Pulmonary artery endothelial cell (primary cell): ENCODE results near the gene RFK. TPM values are rescaled to one million over a fixed set of nuclear protein-coding genes. Genes with fewer than 3 reads are reported as not detected.
"Not testable (repeated sequence)": the region's sequence is repeated elsewhere in the genome, so short reads cannot be mapped to it uniquely, and the experiment has no call there.

Experiments used
- DNase-seq: peaks from one replicate; pipeline ENCODE4 v3.0.0-alpha.2; 2011; ENCODE audit warnings: low read depth, low spot score
- total RNA-seq: library from RNA; depleted of rRNA; stranded (reverse); fragments of >200 nt; gene quantifications from 2 replicates; pipeline ENCODE4 v1.2.3, GENCODE V29; 2014

Gene RFK
- total RNA-seq, 1 donor from 2014 or later: 70.2 TPM

- DNase-seq: no peak
Measured at GRCh38 chr9:76371901-76372300, 22.3 kb downstream of the RFK start.

DNA sequence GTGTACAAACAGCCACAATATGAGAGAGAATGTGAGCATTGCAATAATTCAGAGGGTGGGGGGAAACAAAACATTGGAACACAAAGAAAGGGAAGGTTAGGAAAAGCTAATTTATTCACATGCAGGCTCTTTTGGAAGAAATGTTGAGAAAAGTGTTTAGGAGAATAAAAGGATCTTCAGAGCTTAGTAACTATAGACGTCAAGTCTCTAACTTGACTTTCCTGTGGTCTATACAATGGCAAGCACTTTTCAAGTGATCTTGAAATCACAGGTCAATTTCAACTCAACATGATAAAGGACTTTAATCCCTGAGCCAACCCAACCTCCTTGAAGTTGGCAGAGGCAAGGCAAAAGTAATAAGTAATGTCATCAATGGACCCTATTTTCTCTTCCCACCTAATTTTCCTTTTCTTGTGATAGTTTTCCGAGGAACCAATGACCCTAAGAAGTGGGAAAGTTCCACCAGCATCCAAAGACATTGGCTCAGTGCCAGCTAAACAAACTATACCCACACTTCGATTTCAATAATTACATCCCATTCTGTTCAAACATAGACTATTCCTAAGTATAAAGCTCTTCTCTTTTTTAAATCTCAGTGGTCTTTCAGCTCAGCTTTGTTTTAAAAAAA is 23.7 kb downstream of the RFK start:
- no peak for DNase-seq

DNA sequence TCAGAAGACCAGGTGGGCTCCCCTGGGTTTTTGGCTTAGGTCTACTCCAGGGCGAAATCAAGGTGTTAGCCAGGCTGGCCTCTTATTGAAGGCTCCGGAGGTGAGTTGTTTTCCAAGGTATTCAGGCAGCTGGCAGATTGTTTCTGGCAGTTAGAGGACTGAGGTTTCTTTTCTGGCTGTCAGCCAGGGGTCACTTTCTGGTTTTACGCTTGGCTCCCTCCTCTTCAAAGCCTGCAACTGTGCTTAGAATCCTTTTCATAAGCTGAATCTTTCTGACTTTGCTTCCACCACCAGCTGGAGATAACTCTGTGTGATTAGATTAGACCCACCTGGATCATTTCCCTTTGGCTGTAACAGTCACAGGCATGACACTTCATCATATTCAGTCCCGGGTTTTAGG is 24.6 kb downstream of the RFK start:
- no peak for DNase-seq

- no peak for DNase-seq
Measured at GRCh38 chr9:76366275-76366674, 28.0 kb downstream of the RFK start.

- DNase-seq: no peak
Measured at GRCh38 chr9:76365028-76365427, 29.2 kb downstream of the RFK start.

- no peak for DNase-seq
Measured at GRCh38 chr9:76363032-76363395, 31.2 kb downstream of the RFK start.

DNA sequence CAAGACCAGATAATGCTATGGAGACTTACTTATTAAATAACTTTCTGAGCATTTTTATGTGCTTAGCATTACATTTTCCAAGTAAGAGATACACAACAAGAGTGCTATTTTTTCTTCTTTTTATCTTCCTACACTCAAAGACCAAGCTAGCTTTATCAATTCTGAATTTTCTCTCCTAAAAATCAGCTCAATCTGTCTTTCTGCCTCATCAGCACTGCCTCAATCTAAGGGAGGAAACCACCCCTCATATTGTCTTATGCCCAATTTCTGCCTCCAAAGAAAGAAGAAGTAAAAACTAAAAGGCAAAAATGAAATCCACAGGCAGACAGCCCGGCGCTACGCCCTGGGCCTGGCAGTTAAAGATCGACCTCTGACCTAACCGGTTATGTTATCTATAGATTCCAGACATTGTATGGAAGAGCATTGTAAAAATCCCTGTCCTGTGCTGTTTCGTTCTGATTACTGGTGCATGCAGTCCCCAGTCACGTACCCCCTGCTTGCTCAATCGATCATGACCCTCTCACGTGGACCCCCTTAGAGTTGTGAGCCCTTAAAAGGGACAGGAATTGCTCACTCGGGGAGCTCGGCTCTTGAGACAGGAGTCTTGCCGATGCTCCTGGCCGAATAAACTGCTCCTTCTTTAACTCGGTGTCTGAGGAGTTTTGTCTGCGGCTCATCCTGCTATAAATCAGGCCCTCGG is 31.7 kb downstream of the RFK start:
- DNase-seq: not testable (repeated sequence)

DNA sequence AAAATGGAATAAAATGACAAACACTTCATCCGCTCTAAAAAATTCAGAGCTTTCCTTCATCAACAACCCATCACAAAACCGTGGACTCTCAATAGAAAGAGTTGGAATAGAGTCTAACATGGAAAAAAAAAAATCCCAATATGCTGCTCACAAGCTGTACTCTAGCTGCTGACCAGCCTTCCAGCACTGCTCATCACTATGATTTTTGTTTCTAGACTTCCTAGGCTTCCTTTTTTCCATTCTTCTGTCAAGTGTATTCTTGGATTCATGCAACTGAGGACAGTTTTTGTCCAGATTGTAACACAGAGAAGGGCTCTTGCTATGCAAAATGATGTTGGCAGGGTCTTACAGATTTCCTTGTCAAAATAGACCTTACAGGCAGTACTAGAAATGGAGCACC is 34.5 kb downstream of the RFK start:
- DNase-seq: no peak

DNA sequence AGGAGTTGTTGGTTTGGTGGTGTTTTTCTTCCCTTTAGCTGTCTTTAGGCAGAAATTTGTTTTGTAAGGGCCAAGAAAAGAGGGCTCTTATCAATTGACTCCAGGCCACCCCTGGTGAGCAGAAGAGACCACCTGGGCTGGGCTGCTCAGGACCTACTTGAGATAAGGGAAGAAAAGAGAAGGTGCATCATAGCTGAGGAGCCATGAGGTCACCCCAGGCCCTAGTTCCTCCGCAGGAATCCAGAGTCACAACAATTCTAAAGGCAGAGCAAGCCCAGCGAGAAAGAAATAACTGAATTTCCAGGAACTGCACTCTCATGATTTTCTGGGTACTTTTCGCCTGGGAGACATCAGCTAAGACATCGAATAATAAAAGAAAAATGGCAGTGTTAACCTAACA is 34.9 kb downstream of the RFK start:
- no peak for DNase-seq

DNA sequence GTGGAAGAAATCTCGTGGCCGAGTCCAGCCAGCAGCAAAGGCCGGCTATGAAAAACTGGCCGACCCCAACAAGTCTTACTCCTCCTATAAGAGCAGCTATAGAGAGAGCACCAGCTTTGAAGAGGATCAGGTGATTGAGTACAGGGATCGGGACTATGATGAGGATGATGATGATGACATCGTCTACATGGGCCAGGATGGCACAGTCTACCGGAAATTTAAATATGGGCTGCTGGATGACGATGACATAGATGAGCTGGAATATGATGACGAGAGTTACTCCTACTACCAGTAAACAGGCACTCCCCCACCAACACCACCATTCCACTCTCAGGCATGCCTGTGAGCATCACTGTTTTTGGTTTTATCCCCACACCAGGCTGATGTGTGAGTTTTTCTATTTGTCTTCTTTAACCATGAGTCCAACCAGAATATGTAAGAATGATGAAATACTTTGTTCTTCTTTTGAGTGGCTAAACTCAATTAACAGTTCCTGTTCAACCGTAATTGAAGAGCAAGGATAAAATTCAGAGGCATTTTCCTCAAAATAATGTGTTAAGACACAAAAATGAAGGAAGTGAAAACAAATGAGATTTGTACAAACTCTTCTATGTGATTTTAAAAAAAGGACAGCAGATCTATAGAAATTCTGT is 35.5 kb downstream of the RFK start:
- no peak for DNase-seq

GRCh38 chr9:76357555-76357954 is 36.7 kb downstream of the RFK start:
- no peak for DNase-seq

GRCh38 chr9:76355886-76356285 is 38.3 kb downstream of the RFK start:
- no peak for DNase-seq

DNA sequence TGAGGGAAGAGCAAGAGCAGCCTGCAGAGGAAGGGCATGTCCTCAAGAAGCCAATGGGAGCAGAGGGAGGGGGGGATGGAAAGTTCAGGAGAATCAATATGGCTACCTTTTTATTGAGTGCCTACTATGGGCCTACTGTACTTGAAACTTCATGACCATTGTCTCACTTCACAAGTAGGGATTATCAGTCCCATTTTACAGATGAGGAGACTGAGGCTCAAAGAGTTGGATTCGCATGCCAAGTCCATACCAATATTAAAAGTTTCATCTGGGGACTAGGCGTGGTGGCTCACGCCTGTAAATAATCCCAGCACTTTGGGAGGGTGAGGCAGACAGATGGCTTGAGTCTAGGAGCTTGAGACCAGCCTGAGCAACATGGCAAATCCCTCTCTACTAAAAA is 40.0 kb downstream of the RFK start:
- no peak for DNase-seq

DNA sequence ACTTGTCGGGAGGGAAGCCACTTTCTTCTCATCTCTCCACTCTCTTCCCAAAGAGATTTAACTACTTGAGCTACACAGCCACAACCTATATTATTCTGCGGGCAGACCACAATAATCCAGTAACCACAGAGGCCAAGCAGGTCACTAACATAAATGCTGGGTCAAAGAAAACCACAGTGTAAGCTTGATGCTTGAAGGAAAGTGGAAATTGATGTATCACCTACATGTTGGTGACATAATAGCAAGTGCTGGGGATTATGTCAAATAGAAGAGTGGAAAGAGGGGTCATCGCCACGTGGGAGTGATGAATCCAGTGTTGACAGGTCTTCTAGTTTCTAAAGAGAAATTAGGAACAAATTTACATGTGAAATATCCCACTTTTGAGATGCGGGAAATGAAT is 40.9 kb downstream of the RFK start:
- DNase-seq: no peak

DNA sequence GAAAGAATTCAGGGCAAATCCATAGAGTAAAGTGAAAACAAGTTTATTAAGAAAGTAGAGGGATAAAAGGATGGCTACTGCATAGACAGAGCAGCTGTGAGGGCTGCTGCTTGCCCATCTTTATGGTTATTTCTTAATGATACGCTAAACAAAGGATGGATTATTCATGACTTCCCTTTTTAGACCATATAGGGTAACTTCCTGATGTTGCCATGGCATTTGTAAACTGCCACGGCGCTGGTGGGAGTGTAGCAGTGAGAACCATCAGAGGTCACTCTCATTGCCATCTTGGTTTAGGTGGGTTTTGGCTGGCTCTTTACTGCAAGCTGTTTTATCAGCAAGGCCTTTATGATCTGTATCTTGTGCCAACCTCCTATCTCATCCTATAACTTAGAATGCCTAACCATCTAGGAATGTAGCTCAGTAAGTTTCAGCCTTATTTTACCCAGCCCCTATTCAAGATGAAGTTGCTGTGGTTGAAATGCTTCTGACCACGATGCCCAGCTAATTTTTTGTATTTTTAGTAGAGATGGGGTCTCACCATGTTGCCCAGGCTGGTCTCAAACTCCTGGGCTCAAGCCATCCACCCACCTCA is 42.1 kb downstream of the RFK start:
- no peak for DNase-seq

GRCh38 chr9:76351006-76351405 is 43.2 kb downstream of the RFK start:
- DNase-seq: no peak

DNA sequence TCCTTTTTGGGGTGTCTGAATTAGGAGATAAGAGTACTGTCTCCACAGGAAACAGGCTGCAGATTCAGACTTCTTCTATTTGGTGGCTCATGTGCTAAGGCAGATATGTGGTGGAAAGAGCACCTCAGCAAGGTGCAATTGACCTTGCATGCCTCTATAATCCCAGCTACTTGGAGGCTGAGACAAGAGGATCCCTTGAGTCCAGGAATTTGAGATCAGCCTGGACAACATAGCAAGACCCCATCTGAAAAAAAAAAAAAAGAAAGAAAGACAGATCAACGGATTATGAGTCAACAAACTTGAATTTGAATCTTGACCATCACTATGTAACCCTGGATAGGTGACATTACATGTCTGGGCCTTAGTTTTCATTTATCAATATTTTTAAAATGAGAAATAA is 44.4 kb downstream of the RFK start:
- DNase-seq: no peak

GRCh38 chr9:76342858-76343257 is 51.4 kb downstream of the RFK start:
- DNase-seq: no peak

GRCh38 chr9:76342201-76342600 is 52.0 kb downstream of the RFK start:
- no peak for DNase-seq

GRCh38 chr9:76341616-76342015 is 52.6 kb downstream of the RFK start:
- no peak for DNase-seq

- no peak for DNase-seq
Measured at GRCh38 chr9:76338418-76338817, 55.8 kb downstream of the RFK start.

DNA sequence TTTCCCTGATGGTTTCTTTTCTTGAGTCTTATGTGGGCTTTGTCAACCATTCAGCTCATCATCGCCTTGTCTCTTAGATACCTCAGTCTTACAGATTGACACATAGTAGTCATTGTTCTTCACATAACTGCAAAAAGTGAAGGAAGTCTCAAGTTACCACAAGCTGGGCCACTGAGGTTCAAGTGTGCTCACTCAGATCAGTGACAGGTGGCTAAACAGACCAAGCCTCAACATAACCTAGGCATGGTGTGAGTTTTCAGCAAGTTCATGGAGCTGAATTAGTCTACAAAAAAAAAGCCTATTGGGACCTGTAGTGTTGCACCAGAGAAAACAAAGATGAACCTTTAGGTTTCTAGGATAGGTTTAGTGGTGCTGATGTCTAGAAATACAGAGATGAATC is 58.2 kb downstream of the RFK start:
- no peak for DNase-seq
